ENCODE data around the gene TAC1.
"Not testable (repeated sequence)": the region's sequence is repeated elsewhere in the genome, so short reads cannot be mapped to it uniquely, and the experiment has no call there.

DNA sequence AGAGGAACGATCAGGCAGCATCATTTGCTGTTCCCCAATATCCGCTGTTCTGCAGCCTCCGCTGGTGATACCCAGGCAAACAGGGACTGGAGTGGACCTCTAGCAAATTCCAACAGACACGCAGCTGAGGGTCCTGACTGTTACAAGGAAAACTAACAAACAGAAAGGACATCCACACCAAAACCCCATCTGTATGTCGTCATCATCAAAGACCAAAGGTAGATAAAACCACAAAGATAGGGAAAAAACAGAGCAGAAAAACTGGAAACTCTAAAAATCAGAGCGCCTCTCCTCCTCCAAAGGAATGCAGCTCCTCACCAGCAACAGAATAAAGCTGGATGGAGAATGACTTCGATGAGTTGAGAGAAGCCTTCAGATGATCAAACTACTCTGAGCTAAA is 54.5 kb downstream of the TAC1 start:
- TF ChIP-seq POLR2A (IDR thresholded peaks at IDR 0.05; ENCODE audit: low read depth); EP300 (IDR thresholded peaks at IDR 0.05): not testable (repeated sequence)
- TF ChIP-seq, protein P1, sequence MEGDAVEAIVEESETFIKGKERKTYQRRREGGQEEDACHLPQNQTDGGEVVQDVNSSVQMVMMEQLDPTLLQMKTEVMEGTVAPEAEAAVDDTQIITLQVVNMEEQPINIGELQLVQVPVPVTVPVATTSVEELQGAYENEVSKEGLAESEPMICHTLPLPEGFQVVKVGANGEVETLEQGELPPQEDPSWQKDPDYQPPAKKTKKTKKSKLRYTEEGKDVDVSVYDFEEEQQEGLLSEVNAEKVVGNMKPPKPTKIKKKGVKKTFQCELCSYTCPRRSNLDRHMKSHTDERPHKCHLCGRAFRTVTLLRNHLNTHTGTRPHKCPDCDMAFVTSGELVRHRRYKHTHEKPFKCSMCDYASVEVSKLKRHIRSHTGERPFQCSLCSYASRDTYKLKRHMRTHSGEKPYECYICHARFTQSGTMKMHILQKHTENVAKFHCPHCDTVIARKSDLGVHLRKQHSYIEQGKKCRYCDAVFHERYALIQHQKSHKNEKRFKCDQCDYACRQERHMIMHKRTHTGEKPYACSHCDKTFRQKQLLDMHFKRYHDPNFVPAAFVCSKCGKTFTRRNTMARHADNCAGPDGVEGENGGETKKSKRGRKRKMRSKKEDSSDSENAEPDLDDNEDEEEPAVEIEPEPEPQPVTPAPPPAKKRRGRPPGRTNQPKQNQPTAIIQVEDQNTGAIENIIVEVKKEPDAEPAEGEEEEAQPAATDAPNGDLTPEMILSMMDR (IDR thresholded peaks at IDR 0.05): not testable (repeated sequence)
